Activated T-cell treated with anti-CD3 and anti-CD28 coated beads, Interleukin-2, amount 50 U/mL, for 4 hours (primary cell): ENCODE data around the gene MACROD2. TPM values are rescaled to one million over a fixed set of nuclear protein-coding genes. Genes with fewer than 3 reads are reported as not detected.

Experiments used
- ATAC-seq, 2 donors: fragments of 200-7000 bp; cut with Tn5 transposase; one replicate each; pipeline ENCODE4 v1.10.0; 2021
- DNase-seq: peaks from one replicate; pipeline ENCODE4 v3.0.0-alpha.2; 2020
- H3K27me3 Mint-ChIP-seq: one replicate; pipeline ENCODE4 v1.8.0; 2021; ENCODE audit warnings: low read depth, mixed read lengths
- H3K36me3 Mint-ChIP-seq: one replicate; pipeline ENCODE4 v1.8.0; 2022; ENCODE audit warnings: mixed read lengths; ENCODE audit not compliant: insufficient read depth
- H3K4me1 Mint-ChIP-seq: one replicate; pipeline ENCODE4 v1.8.0; 2021; ENCODE audit warnings: low read depth, mixed read lengths
- H3K4me3 Mint-ChIP-seq: one replicate; pipeline ENCODE4 v1.8.0; 2021; ENCODE audit warnings: mild to moderate bottlenecking, moderate library complexity, mixed read lengths
- H3K9me3 Mint-ChIP-seq: one replicate; pipeline ENCODE4 v1.8.0; 2021; ENCODE audit warnings: mixed read lengths
- total RNA-seq, 3 donors: library from RNA; stranded (reverse); gene quantifications; one replicate each; pipeline ENCODE4 v1.2.1, GENCODE V29; 2021

Gene MACROD2
- total RNA-seq, 3 donors from 2014 or later, result 0.10 TPM; not detected in 2

DNA sequence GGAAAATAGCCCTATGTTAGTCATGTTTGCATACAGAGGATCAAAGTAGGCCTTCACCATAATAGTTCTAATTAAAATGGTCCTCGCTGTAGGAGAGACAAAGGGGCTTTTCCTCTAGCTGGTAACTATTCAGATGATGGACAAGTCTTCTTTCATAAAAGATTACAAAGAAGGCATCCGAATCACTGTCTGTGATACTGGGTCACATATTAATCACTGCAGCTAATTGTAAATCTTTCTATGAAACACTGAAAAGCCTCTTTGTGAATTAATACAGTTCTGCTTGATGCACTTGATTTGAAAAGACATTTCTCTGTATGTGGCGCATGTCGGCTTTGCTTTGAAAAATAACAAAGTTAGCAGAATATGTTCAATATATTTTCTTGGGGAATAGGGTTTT lies 2057.1 kb downstream of the MACROD2 start:
- Mint-ChIP-seq H3K36me3 (no peaks in the 10 kb centered on the region), H3K27me3 (no peaks in the 10 kb centered on the region), H3K9me3 (peaks cover 3% of the 10 kb centered on the region), H3K4me3 (no peak overlapping the region), H3K4me1 (no peaks in the 10 kb centered on the region)
- ATAC-seq (no peak), DNase-seq (no peak)

DNA sequence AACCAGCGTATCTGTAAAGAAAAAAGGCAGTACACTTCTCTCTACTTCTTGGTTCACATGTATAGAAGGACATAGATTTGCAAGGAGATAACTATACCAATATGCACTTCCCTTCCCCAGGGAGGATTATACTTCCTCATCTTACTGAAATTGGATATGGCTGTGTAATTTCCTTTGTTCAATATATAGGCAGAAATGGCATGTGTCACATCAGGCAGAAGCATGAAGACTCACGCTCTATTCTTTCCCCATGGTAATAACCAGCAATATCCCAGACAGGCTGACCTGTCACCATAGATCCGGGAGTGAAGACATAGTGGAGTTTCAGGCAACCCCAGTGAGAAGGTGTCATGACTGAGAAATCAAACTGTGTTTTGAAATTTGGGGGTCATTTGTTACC lies 2059.7 kb downstream of the MACROD2 start:
- no peak overlapping the region for H3K4me3 Mint-ChIP-seq
- no peaks in the 10 kb centered on the region for H3K9me3 Mint-ChIP-seq
- H3K4me1 Mint-ChIP-seq, result no peaks in the 10 kb centered on the region
- no peak for DNase-seq
- ATAC-seq, result no peak
- no peaks in the 10 kb centered on the region for H3K36me3 Mint-ChIP-seq
- no peaks in the 10 kb centered on the region for H3K27me3 Mint-ChIP-seq

DNA sequence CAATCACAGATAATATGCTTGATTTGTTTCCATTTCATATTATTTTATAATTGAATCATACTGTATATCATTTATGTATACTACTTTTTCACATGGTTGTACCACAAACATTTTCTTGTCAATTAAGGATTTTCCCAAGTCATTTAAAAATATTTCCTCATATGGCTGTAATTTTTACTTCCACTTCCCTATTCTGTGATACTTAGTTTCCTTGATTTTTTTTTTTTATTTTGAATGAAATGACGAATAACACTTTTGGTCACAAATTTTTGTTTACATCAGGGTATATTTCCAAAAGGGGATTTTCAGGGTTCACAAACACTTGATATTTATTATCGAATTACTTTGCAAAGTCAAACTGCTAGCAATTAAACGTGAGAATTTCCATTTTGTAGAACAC lies 2062.3 kb downstream of the MACROD2 start:
- Mint-ChIP-seq H3K36me3 (no peaks in the 10 kb centered on the region), H3K4me1 (no peaks in the 10 kb centered on the region), H3K4me3 (no peak overlapping the region), H3K27me3 (no peaks in the 10 kb centered on the region), H3K9me3 (no peaks in the 10 kb centered on the region)
- ATAC-seq (no peak), DNase-seq (no peak)

DNA sequence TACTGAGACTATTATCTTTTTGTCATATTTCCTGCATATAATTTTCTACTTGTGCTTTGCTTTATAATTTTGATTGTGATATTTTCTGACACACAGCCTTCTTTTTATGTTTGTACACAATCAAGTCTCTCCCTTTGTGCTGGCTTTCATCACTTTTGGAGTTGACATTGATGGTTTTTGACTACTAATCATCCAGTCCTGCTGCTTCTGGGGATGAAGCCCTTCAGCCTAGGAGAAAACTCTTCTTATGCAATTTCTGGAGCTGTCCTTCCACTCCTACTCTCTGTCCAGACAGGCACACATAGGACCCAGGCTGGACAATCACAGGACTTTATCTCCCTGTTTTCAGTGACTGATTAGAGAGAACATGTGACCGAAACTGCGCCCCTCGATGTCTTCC lies 2063.0 kb downstream of the MACROD2 start:
- Mint-ChIP-seq H3K9me3 (no peaks in the 10 kb centered on the region), H3K4me3 (no peak overlapping the region), H3K36me3 (no peaks in the 10 kb centered on the region), H3K4me1 (no peaks in the 10 kb centered on the region), H3K27me3 (no peaks in the 10 kb centered on the region)
- ATAC-seq, result no peak
- no peak for DNase-seq

DNA sequence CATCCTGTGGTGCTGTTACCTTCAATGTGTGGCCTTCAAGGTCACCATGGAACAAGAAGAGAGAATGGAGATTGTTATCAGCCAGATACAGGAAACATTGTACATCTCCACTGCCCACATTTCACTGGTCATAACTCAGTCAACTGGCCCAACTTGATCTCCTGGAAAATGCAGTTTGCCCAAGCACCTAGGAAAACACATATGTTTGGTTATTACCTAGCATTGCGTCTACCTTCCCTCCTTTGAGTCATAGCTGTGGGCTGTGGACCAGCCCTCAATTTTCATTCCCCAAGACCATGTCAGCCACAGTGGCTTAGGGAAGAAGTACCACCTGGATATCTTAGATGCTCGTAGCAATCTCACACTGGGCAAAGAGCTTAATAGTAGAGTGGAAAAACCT lies 2064.5 kb downstream of the MACROD2 start:
- H3K27me3 Mint-ChIP-seq, result no peaks in the 10 kb centered on the region
- H3K4me3 Mint-ChIP-seq, result no peak overlapping the region
- no peak for DNase-seq
- no peaks in the 10 kb centered on the region for H3K36me3 Mint-ChIP-seq
- H3K9me3 Mint-ChIP-seq, result no peaks in the 10 kb centered on the region
- H3K4me1 Mint-ChIP-seq, result no peaks in the 10 kb centered on the region
- ATAC-seq, result no peak

DNA sequence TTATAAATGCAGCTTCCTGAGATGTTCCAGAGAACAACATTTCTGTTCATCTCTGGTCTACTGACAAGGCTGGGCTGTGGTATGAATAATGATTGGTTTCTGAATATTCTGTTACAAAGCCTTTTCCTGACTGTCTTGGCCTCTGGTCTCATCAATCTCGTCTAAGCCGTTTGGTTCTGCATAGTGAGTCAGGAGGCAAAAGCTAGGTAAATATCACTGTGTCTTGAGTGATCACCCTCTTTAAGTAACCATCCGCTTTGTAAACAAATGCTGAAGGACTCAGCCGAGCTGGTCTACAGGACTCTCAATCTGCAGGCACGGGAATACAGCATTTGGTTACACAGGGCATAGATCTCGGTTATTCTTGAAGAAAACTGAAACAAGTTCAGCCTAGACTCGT lies 2066.0 kb downstream of the MACROD2 start:
- Mint-ChIP-seq H3K9me3 (no peaks in the 10 kb centered on the region), H3K36me3 (no peaks in the 10 kb centered on the region), H3K27me3 (no peaks in the 10 kb centered on the region), H3K4me1 (no peaks in the 10 kb centered on the region), H3K4me3 (no peak overlapping the region)
- DNase-seq (no peak), ATAC-seq (no peak)

DNA sequence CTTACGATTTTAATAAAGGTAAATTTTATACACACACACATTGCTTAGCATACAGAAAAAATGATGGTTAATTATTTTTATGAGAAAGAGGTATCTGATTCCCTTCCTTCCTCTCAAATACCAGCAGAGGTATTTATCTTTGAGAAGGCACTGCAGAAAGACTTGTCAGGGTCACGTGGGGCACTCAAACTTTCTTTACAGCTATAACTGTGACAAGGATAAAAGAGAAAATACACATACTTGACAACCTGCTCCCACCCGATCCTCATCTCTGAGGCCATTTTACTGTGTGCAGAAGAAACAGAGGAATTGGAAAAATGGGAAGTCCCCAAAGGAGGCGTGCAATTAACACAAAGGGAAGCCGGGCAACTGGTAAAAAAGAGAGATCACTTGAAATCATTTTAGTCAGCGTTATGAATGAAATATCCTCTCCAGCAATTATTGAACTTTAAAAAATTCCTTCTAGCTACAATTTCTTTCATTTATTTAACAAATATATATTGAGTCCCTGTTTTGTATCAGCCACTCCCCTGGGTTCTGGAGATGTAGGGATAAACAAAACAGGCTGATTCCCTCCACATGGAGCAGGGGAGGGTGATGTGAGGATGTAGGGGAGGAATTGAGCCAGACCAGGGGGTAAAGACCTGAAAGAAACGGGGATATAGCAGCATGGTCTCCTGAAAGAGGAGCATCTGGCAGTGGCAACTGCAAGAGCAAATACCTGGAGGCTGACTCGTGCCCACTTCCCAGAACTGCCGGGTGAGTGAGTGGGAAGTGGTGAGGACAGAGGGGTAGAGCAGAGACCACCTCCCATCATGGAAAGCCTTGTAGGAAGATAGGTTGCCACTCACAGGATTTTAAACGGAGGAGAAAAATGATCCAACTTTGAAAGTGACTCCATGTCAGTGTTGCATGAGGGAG lies 2067.6 kb downstream of the MACROD2 start:
- no peaks in the 10 kb centered on the region for H3K27me3 Mint-ChIP-seq
- H3K4me3 Mint-ChIP-seq, result no peak overlapping the region
- H3K4me1 Mint-ChIP-seq, result no peaks in the 10 kb centered on the region
- H3K36me3 Mint-ChIP-seq, result no peaks in the 10 kb centered on the region
- DNase-seq, result no peak
- ATAC-seq, result no peak
- no peaks in the 10 kb centered on the region for H3K9me3 Mint-ChIP-seq

DNA sequence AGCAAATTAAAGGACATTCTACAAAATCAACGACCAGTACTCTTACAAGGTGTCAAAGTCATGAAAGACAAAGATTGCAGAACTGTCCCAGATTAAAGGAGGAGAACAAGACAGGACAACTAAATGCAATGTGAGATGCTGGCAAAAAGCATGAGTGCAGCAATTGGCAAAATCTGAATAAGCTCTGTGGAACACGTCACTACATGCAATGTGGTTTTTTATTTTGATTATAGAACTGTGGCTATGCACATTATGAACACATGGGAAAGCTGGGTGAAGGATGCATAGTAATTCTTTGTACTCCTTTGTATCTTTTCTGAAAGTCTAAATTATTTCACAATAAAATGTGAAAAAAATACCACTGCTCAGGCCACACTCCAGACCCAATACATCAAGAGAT lies 2068.6 kb downstream of the MACROD2 start:
- no peak for ATAC-seq
- H3K4me3 Mint-ChIP-seq, result no peak overlapping the region
- no peaks in the 10 kb centered on the region for H3K27me3 Mint-ChIP-seq
- peaks cover 5% of the 10 kb centered on the region for H3K9me3 Mint-ChIP-seq
- no peak for DNase-seq
- no peaks in the 10 kb centered on the region for H3K4me1 Mint-ChIP-seq
- no peaks in the 10 kb centered on the region for H3K36me3 Mint-ChIP-seq

DNA sequence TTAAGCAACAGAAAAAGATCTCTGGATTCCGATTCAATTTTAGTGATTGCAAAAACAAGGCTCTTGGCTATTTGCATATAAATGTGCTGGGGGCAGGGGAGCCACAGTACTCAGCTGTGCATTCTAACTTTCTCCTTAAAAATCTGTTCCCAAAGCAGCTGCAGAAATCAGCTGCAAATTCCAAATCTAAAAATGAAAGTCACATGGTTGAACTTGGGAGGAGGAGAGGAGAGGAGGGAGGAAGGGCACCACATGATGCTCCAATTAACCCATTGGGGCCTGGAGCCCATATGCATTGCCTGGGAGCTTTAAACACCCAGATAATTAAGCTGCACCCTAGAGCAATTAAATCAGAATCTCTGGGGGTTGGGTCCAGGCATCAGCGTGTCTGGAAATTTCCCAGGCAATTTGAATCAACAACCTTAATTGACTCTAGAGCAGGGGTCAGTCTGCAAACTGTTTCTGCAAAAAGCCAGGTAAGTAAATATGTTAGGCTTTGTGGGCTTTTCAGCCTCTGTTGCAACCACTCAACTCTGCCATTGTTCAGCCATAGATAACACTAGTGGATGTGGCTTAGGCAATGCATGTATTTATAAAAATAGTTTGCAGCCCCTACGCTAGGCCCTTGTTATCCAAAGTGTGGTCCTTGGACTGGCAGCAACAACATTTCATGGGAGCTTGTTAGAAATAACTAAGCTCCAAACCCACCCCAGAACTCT lies 2069.8 kb downstream of the MACROD2 start:
- no peak for ATAC-seq
- peaks cover 13% of the 10 kb centered on the region for H3K9me3 Mint-ChIP-seq
- no peak overlapping the region for H3K4me3 Mint-ChIP-seq
- no peaks in the 10 kb centered on the region for H3K27me3 Mint-ChIP-seq
- H3K4me1 Mint-ChIP-seq, result no peaks in the 10 kb centered on the region
- no peaks in the 10 kb centered on the region for H3K36me3 Mint-ChIP-seq
- no peak for DNase-seq

DNA sequence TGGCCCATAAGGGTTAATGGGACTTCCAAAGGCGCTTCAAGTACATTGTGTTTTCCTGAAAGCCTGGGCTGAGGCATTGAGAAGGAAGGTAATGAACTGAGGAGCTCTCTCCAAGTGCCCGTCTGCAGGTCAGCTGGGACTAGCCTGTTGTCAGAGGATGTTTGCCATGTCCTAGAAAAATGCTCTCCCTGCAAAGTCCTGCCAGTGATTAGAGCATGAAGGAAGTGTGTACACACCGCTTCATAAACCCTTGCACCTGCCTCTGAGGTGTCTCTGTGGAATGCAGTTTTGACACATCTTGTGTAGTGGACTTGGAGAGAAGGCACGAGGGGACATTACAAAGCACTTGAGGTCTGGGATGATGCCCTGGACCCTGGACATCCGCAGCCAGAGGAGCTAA lies 2071.3 kb downstream of the MACROD2 start:
- Mint-ChIP-seq H3K4me3 (no peak overlapping the region), H3K27me3 (no peaks in the 10 kb centered on the region)

DNA sequence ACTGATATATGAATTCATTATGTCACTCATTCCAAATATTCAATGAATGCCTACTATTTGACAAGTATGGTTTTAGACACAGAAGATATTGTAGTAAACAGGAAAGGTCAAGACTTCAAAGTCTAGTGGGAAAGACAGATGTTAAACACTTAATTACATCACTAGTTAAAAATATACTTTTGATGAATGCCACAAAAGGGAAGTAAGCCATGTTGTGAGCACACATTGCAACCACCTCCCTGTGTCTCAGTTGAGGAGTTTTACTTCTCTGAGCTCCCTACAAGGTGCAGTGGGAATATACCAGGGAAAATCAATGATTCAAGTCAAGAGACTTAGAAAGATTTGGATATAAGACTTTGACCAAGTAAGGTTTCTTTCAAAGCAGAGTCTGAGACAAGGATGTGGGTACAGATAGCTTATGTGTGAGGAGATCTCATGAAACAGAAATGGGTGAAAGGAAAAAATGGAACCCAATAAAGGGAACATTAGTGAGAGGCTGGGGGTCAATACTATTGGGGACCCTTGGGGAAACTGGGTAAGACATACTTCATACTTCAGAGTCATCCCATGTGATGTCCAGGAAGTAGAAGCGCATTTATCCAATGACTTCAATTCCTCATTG lies 2074.2 kb downstream of the MACROD2 start:
- H3K9me3 Mint-ChIP-seq, result peaks cover 14% of the 10 kb centered on the region

More for the DNA sequence above, 2071.3 kb downstream of the MACROD2 start:
- Mint-ChIP-seq H3K4me1 (no peaks in the 10 kb centered on the region), H3K9me3 (peaks cover 14% of the 10 kb centered on the region), H3K36me3 (no peaks in the 10 kb centered on the region)
- DNase-seq (no peak), ATAC-seq (no peak)

DNA sequence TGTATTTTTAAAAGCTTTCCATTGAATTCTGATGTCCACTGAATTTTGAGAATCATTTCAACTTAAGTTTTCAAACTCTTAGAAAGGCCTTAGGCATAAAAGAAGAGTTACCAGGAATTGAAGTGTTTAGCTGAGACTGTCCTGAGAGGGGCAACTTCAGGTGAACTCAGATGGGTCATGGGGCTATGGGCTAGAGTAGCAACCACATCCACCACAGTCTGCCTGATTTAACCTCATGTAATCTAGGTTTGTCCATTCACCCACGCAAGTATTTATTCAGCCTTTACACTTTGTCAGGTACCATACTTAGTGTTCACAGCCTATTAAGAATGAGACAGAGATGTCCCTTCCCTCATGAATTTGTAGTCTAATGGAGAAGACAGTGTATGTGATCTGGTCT lies 2076.9 kb downstream of the MACROD2 start:
- no peak overlapping the region for H3K4me3 Mint-ChIP-seq
- H3K36me3 Mint-ChIP-seq, result no peaks in the 10 kb centered on the region
- no peaks in the 10 kb centered on the region for H3K4me1 Mint-ChIP-seq
- ATAC-seq (no peak), DNase-seq (no peak)
- H3K9me3 Mint-ChIP-seq, result peaks cover 14% of the 10 kb centered on the region
- H3K27me3 Mint-ChIP-seq, result peaks cover 3% of the 10 kb centered on the region

More for the DNA sequence above, 2074.2 kb downstream of the MACROD2 start:
- Mint-ChIP-seq H3K4me1 (no peaks in the 10 kb centered on the region), H3K36me3 (no peaks in the 10 kb centered on the region), H3K27me3 (peaks cover 3% of the 10 kb centered on the region), H3K4me3 (no peak overlapping the region)
- ATAC-seq (no peak), DNase-seq (no peak)

DNA sequence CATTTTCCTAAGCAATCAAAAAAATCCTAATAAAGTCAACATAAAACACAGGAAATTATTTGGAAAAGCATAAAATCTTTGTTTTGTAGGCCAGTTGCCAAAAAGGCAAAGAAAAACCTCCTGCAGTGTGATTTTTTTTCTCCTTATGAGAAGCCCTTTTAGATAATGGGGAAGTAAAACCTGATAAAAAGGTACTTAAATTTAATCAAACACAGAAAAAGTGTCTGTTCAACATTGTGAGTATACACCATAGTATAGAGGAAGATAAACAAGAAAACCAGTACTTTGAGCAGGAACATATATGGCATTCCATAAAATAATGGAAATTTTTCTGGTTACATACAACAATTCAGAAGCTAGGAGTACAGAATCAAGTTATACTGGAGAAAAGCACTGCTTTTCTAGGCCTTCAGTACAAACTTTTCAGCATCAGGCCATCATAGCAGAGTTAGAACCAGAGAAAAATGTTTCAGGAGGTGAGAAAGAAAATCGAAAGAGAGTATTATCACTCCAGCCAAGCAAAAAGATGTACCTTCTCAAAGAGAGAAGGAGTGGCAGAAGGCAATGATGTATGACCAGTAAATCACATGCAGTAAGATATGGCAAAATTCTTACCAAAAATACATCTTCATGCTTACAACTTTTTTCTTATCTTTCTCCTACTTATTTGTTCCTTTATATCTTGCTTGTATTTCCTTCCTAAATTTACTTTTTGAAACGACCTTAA lies 2083.0 kb downstream of the MACROD2 start:
- ATAC-seq, result no peak
- Mint-ChIP-seq H3K9me3 (no peaks in the 10 kb centered on the region), H3K4me3 (no peak overlapping the region), H3K4me1 (no peaks in the 10 kb centered on the region), H3K36me3 (no peaks in the 10 kb centered on the region), H3K27me3 (peaks cover 2% of the 10 kb centered on the region)
- no peak for DNase-seq

DNA sequence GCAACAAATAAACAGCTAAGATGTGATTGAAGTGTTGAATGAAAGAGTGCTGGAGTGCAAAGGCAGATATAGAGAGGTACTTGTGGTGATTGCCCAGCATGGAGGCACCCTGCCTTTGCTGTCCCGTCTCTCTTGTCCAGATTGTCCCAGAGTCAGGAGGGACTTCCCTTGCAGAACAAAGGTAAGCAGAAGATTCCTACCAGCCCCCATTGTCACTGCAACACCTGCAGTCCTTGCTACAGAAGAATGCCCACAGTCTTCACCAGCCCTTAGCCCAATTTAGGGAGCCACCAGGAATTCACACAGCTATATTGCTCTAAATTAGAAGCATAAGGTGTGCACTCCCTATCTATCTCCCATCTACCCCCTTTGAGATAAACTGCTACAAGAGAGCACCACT lies 2086.1 kb downstream of the MACROD2 start:
- Mint-ChIP-seq H3K27me3 (no peaks in the 10 kb centered on the region), H3K4me3 (no peak overlapping the region), H3K36me3 (no peaks in the 10 kb centered on the region), H3K9me3 (peaks cover 12% of the 10 kb centered on the region), H3K4me1 (no peaks in the 10 kb centered on the region)
- ATAC-seq (no peak), DNase-seq (no peak)
